GM12873 (cell line): Measurements from ENCODE around the gene MADCAM1.
A peak's percentile ranks its signal among the peaks of the same experiment; 100 is the strongest.

Source experiments
- CTCF ChIP-seq: IDR thresholded peaks from 2 replicates; pipeline ENCODE4 v1.5.1; 2012; ENCODE audit warnings: low read depth, mild to moderate bottlenecking, moderate library complexity, low read length, control low read depth; ENCODE audit not compliant: insufficient read depth; ENCODE audit errors: missing control alignments

MADCAM1 gene

GRCh38 chr19:531753-532560 lies 35.7 kb downstream of the MADCAM1 start, which contains the start of gene CDC34:
CDC34 (plus strand) TSS chr19:531760; CDS start chr19:531932, 172 bp downstream.
- TF ChIP-seq CTCF: no peak

GRCh38 chr19:532561-533363 lies 36.5 kb downstream of the MADCAM1 start:
- peak; percentile 55 for TF ChIP-seq CTCF

- no peak for TF ChIP-seq CTCF
Measured at GRCh38 chr19:533364-534058, 37.2 kb downstream of the MADCAM1 start.

- no peak for TF ChIP-seq CTCF
Measured at GRCh38 chr19:534088-534487, 37.8 kb downstream of the MADCAM1 start.

- TF ChIP-seq CTCF: no peak
Measured at GRCh38 chr19:535017-535835, 38.9 kb downstream of the MADCAM1 start.

- TF ChIP-seq CTCF: no peak
Measured at GRCh38 chr19:536031-536880, 40.0 kb downstream of the MADCAM1 start.
